ENCODE data around the gene SPOCK2. TPM values are rescaled to one million over a fixed set of nuclear protein-coding genes. Genes with fewer than 3 reads are reported as not detected.

Gene SPOCK2
- total and polyA plus RNA-seq, 2 of the 4 experiments (the other 2 are of a cell fraction): 0.02 TPM; not detected in 1

GRCh38 chr10:72090326-72090725 lies 2.0 kb upstream of the SPOCK2 start:
- in situ Hi-C loops (cut with MboI; ENCODE audit: low sequenced_read_pairs): no loop called here
- dilution Hi-C loops (cut with HindIII; ENCODE audit: low sequenced_read_pairs, unreplicated experiment): no loop called here
- Histone ChIP-seq H3K9ac (ENCODE audit: low read depth, low read length) (no peak overlapping the region), H4K5ac (ENCODE audit: low read depth, low read length) (no peak overlapping the region), H3K4me2 (ENCODE audit: low read depth, low read length) (no peak overlapping the region), H3K27ac (ENCODE audit: insufficient read depth, low read length) (no peak overlapping the region), H3K27me3 (ENCODE audit: control insufficient read depth, insufficient read depth, low read length) (peaks cover 49% of the 10 kb centered on the region), H3K4me1 (ENCODE audit: control insufficient read depth, insufficient read depth, low read length) (peaks cover 5% of the 10 kb centered on the region; the same call in 1 of the 2 replicates), H2BK20ac (ENCODE audit: low read depth, low read length) (no peak overlapping the region), H3K9me1 (ENCODE audit: insufficient read depth, low read length) (no peaks in the 10 kb centered on the region; the same call in 1 of the 2 replicates), H2BK15ac (ENCODE audit: low read depth, low read length) (no peak overlapping the region), H3K4me3 (ENCODE audit: insufficient read depth, low read depth, low read length) (no peak overlapping the region), H3K4ac (ENCODE audit: low read depth, low read length) (no peak overlapping the region), H2AFZ (replicated peaks; ENCODE audit: low read length, poor library complexity) (no peak overlapping the region), H3K9me3 (ENCODE audit: control insufficient read depth, insufficient read depth, low read length) (no peaks in the 10 kb centered on the region), H4K91ac (ENCODE audit: insufficient read depth, low read depth, low read length) (no peak overlapping the region), H3K79me1 (ENCODE audit: low read depth in 1 of 2, low read length in 2 of 2) (no peaks in the 10 kb centered on the region), H4K8ac (ENCODE audit: low read depth in 2 of 2, low read length in 2 of 2) (no peak overlapping the region), H2AK5ac (ENCODE audit: low read depth, low read length) (no peak overlapping the region), H2AK9ac (replicated peaks; ENCODE audit: low read depth, low read length, poor library complexity) (no peak overlapping the region), H4K20me1 (ENCODE audit: insufficient read depth, low read length) (no peaks in the 10 kb centered on the region; the same call in 1 of the 2 replicates), H3K23ac (ENCODE audit: low read depth, low read length) (no peak overlapping the region), H3K56ac (ENCODE audit: extremely low read depth, insufficient read depth, low read length) (no peak overlapping the region), H3K14ac (replicated peaks; ENCODE audit: low read depth, low read length) (no peak overlapping the region), H3K18ac (ENCODE audit: low read depth, low read length) (no peak overlapping the region), H2BK120ac (ENCODE audit: low read depth, low read length) (no peak overlapping the region), H3K36me3 (ENCODE audit: control insufficient read depth, insufficient read depth, low read length) (0 out of 2 replicates have a peak, but pooled peaks cover 1% of the 10 kb centered on the region), H2BK5ac (ENCODE audit: low read depth, low read length, poor library complexity, severe bottlenecking) (no peak overlapping the region)
- DNase-seq: no peak
- POLR2A ChIA-PET (ENCODE audit: unreplicated experiment): no interaction called here
- BruUV-seq (replicated peaks): no TSS peak
- no CpG with 5 or more reads among the region's 3 CpGs for WGBS, 2 experiments (ENCODE audit: extremely low coverage in 2 of 2, insufficient read length in 1 of 2)
- ATAC-seq (ENCODE audit: low read depth): no peak
- CTCF ChIA-PET: interaction anchor here (0.6 kb wide), 2 partner anchors 191 to 473 kb away, joined by 3 to 10 read pairs; no protein-coding TSS in a partner anchor
- TF ChIP-seq FOS (IDR thresholded peaks at IDR 0.05; ENCODE audit: low read depth, low read length): no peak
- TF ChIP-seq CEBPB (IDR thresholded peaks at IDR 0.05; ENCODE audit: low read depth, low read length): no peak
- no peak for TF ChIP-seq CTCF (conservative IDR thresholded peaks at IDR 0.05; ENCODE audit: low read depth, low read length)
- no peak for TF ChIP-seq MXI1 (IDR thresholded peaks at IDR 0.05; ENCODE audit: borderline replicate concordance, low read depth, low read length)
- TF ChIP-seq NFE2L2 (IDR thresholded peaks at IDR 0.05; ENCODE audit: low read depth, low read length): no peak
- TF ChIP-seq ELK1 (IDR thresholded peaks at IDR 0.05; ENCODE audit: borderline replicate concordance, low read depth, low read length): no peak
- TF ChIP-seq USF2 (IDR thresholded peaks at IDR 0.05; ENCODE audit: low read depth, low read length): no peak
- TF ChIP-seq SMC3 (IDR thresholded peaks at IDR 0.05; ENCODE audit: low read depth, low read length): no peak
- TF ChIP-seq RCOR1 (IDR thresholded peaks at IDR 0.05; ENCODE audit: insufficient replicate concordance, low read length): no peak
- no peak for TF ChIP-seq MAZ (IDR thresholded peaks at IDR 0.05; ENCODE audit: borderline replicate concordance, low read depth, low read length)
- no peak for TF ChIP-seq RAD21 (IDR thresholded peaks at IDR 0.05; ENCODE audit: low read length)
- intact Hi-C loops (cut with micrococcal nuclease): no loop called here
